Neural progenitor cell (in vitro differentiated cells): ENCODE results near the gene BTBD16. TPM values are rescaled to one million over a fixed set of nuclear protein-coding genes. Genes with fewer than 3 reads are reported as not detected.

Experiments used
- DNase-seq: peaks from one replicate; pipeline ENCODE4 v3.0.0-alpha.2; 2016; ENCODE audit warnings: low spot score
- H2AFZ ChIP-seq: fragments of 200-600 bp; sonication (generic); replicated peaks from 2 replicates; pipeline ENCODE4 v1.6.1; 2016; ENCODE audit warnings: antibody characterized with exemption
- H3F3A ChIP-seq: fragments of 200-600 bp; sonication (generic); 2 replicates; pipeline ENCODE4 v1.6.1; 2016; ENCODE audit warnings: antibody characterized with exemption, low read depth
- H3K27ac ChIP-seq: fragments of 200-600 bp; sonication (generic); 2 replicates; pipeline ENCODE4 v1.5.1; 2016; ENCODE audit warnings: mild to moderate bottlenecking
- H3K27me3 ChIP-seq: fragments of 200-600 bp; sonication (generic); 2 replicates; pipeline ENCODE4 v1.6.1; 2016; ENCODE audit warnings: mild to moderate bottlenecking, moderate library complexity
- H3K36me3 ChIP-seq: fragments of 200-600 bp; sonication (generic); 2 replicates; pipeline ENCODE4 v1.5.1; 2016
- H3K4me1 ChIP-seq: fragments of 200-600 bp; sonication (generic); 2 replicates; pipeline ENCODE4 v1.6.1; 2016; ENCODE audit warnings: mixed run types
- H3K4me2 ChIP-seq: fragments of 200-600 bp; sonication (generic); 2 replicates; pipeline ENCODE4 v1.6.1; 2016
- H3K4me3 ChIP-seq: fragments of 200-600 bp; sonication (generic); 2 replicates; pipeline ENCODE4 v1.5.1; 2016
- H3K79me2 ChIP-seq: fragments of 200-600 bp; sonication (generic); 2 replicates; pipeline ENCODE4 v1.6.1; 2016; ENCODE audit warnings: low read depth
- H3K9ac ChIP-seq: fragments of 200-600 bp; sonication (generic); 2 replicates; pipeline ENCODE4 v1.6.1; 2016
- H3K9me3 ChIP-seq: fragments of 200-600 bp; sonication (generic); 2 replicates; pipeline ENCODE4 v1.5.1; 2016; ENCODE audit warnings: low read depth
- H4K20me1 ChIP-seq: fragments of 200-600 bp; sonication (generic); 2 replicates; pipeline ENCODE4 v1.6.1; 2016; ENCODE audit warnings: low read depth
- H3K27ac Mint-ChIP-seq: 3 replicates; pipeline ENCODE4 v1.8.0; 2021; ENCODE audit warnings: mixed read lengths
- H3K27me3 Mint-ChIP-seq: 2 replicates; pipeline ENCODE4 v1.8.0; 2022; ENCODE audit warnings: low read depth, mild to moderate bottlenecking, inconsistent platforms, moderate library complexity, mixed read lengths; ENCODE audit not compliant: insufficient read depth
- H3K36me3 Mint-ChIP-seq: 3 replicates; pipeline ENCODE4 v1.8.0; 2021; ENCODE audit warnings: mixed read lengths
- H3K4me1 Mint-ChIP-seq: 3 replicates; pipeline ENCODE4 v1.8.0; 2021; ENCODE audit warnings: mixed read lengths
- H3K4me3 Mint-ChIP-seq: 3 replicates; pipeline ENCODE4 v1.8.0; 2021; ENCODE audit warnings: mild to moderate bottlenecking, moderate library complexity, mixed read lengths
- H3K9me3 Mint-ChIP-seq: 3 replicates; pipeline ENCODE4 v1.8.0; 2020; ENCODE audit warnings: mixed read lengths
- CTCF ChIP-seq: fragments of 200-600 bp; sonication (generic); IDR thresholded peaks from 2 replicates; pipeline ENCODE4 v1.5.1; 2017; ENCODE audit warnings: antibody characterized with exemption, mild to moderate bottlenecking
- EZH2 ChIP-seq: fragments of 200-600 bp; sonication (generic); IDR thresholded peaks from 2 replicates; pipeline ENCODE4 v1.6.1; 2017; ENCODE audit warnings: antibody characterized with exemption, mild to moderate bottlenecking, moderate library complexity
- EZH2phosphoT487 ChIP-seq: fragments of 200-600 bp; sonication (generic); IDR thresholded peaks from 2 replicates; pipeline ENCODE4 v1.6.1; 2017; ENCODE audit warnings: antibody characterized with exemption
- total RNA-seq: library from RNA; depleted of rRNA; stranded (reverse); fragments of >200 nt; gene quantifications from 2 replicates; pipeline ENCODE4 v1.2.3, GENCODE V29; 2015; ENCODE audit warnings: low replicate concordance

BTBD16 gene
- total RNA-seq, 1 donor from 2014 or later, result not detected

- TF ChIP-seq EZH2phosphoT487 (no peak), EZH2 (no peak), CTCF (no peak)
- Mint-ChIP-seq H3K27ac (no peak overlapping the region), H3K4me1 (peaks cover 16% of the 10 kb centered on the region)
Observed at GRCh38 chr10:122239578-122240257, 31.4 kb upstream of the BTBD16 start.

GRCh38 chr10:122240401-122240800, 30.7 kb upstream of the BTBD16 start:
- no peaks in the 10 kb centered on the region for H3K79me2 ChIP-seq
- H3K4me1 ChIP-seq, result no peaks in the 10 kb centered on the region
- H2AFZ ChIP-seq, result no peak overlapping the region
- H3K36me3 ChIP-seq, result no peaks in the 10 kb centered on the region
- no peak for DNase-seq
- Mint-ChIP-seq H3K4me3 (no peak overlapping the region), H3K36me3 (peaks cover 39% of the 10 kb centered on the region), H3K27ac (no peak overlapping the region), H3K4me1 (peaks cover 18% of the 10 kb centered on the region), H3K27me3 (peaks cover 2% of the 10 kb centered on the region), H3K9me3 (no peaks in the 10 kb centered on the region)
- TF ChIP-seq EZH2, result no peak
- TF ChIP-seq EZH2phosphoT487, result no peak
- TF ChIP-seq CTCF, result no peak
- H3K27me3 ChIP-seq, result no peaks in the 10 kb centered on the region
- H3K4me3 ChIP-seq, result no peak overlapping the region
- no peaks in the 10 kb centered on the region for H3K9me3 ChIP-seq
- no peak overlapping the region for H3K4me2 ChIP-seq
- no peak overlapping the region for H3K9ac ChIP-seq
- no peaks in the 10 kb centered on the region for H3F3A ChIP-seq
- H3K27ac ChIP-seq, result no peak overlapping the region
- H4K20me1 ChIP-seq, result no peaks in the 10 kb centered on the region

More at GRCh38 chr10:122239578-122240257, 31.4 kb upstream of the BTBD16 start:
- DNase-seq, result no peak
- no peaks in the 10 kb centered on the region for H3F3A ChIP-seq
- Mint-ChIP-seq H3K27me3 (peaks cover 2% of the 10 kb centered on the region), H3K4me3 (no peak overlapping the region), H3K9me3 (no peaks in the 10 kb centered on the region), H3K36me3 (peaks cover 37% of the 10 kb centered on the region)
- no peak overlapping the region for H2AFZ ChIP-seq
- no peaks in the 10 kb centered on the region for H3K9me3 ChIP-seq
- H3K4me3 ChIP-seq, result no peak overlapping the region
- H3K36me3 ChIP-seq, result no peaks in the 10 kb centered on the region
- no peaks in the 10 kb centered on the region for H4K20me1 ChIP-seq
- H3K4me1 ChIP-seq, result no peaks in the 10 kb centered on the region
- H3K9ac ChIP-seq, result no peak overlapping the region
- H3K27ac ChIP-seq, result no peak overlapping the region
- H3K4me2 ChIP-seq, result no peak overlapping the region
- H3K27me3 ChIP-seq, result no peaks in the 10 kb centered on the region
- H3K79me2 ChIP-seq, result no peaks in the 10 kb centered on the region

GRCh38 chr10:122241836-122242235, 29.3 kb upstream of the BTBD16 start:
- TF ChIP-seq EZH2phosphoT487 (no peak), EZH2 (no peak), CTCF (no peak)
- no peak overlapping the region for H2AFZ ChIP-seq
- Mint-ChIP-seq H3K36me3 (peaks cover 36% of the 10 kb centered on the region), H3K9me3 (no peaks in the 10 kb centered on the region), H3K27me3 (no peaks in the 10 kb centered on the region), H3K4me3 (no peak overlapping the region), H3K27ac (peak overlapping the region; percentile 58), H3K4me1 (peaks cover 8% of the 10 kb centered on the region)
- H3K4me3 ChIP-seq, result no peak overlapping the region
- no peaks in the 10 kb centered on the region for H4K20me1 ChIP-seq
- no peaks in the 10 kb centered on the region for H3K4me1 ChIP-seq
- no peaks in the 10 kb centered on the region for H3F3A ChIP-seq
- no peak overlapping the region for H3K4me2 ChIP-seq
- H3K9me3 ChIP-seq, result no peaks in the 10 kb centered on the region
- no peak overlapping the region for H3K27ac ChIP-seq
- no peaks in the 10 kb centered on the region for H3K27me3 ChIP-seq
- no peaks in the 10 kb centered on the region for H3K36me3 ChIP-seq
- no peak for DNase-seq
- H3K79me2 ChIP-seq, result no peaks in the 10 kb centered on the region
- no peak overlapping the region for H3K9ac ChIP-seq
